Uterus (tissue), 2 donors: Measurements from ENCODE around the gene SNRPD3.

ENCODE experiments used
- CTCF ChIP-seq, 4 experiments: fragments of 200-600 bp in 2 of 4; fragments of 450-650 bp in 2 of 4; sonication (generic) in 2 of 4; IDR thresholded peaks; one replicate each; pipeline ENCODE4 v1.5.1; 2016 to 2019; ENCODE audit warnings: antibody characterized with exemption in 4 of 4, mild to moderate bottlenecking in 2 of 4, moderate library complexity in 1 of 4
- POLR2A ChIP-seq, 2 donors: fragments of 450-650 bp; IDR thresholded peaks; one replicate each; pipeline ENCODE4 v1.6.1; 2016; ENCODE audit warnings: antibody characterized with exemption in 2 of 2, mild to moderate bottlenecking in 1 of 2, moderate library complexity in 1 of 2

DNA sequence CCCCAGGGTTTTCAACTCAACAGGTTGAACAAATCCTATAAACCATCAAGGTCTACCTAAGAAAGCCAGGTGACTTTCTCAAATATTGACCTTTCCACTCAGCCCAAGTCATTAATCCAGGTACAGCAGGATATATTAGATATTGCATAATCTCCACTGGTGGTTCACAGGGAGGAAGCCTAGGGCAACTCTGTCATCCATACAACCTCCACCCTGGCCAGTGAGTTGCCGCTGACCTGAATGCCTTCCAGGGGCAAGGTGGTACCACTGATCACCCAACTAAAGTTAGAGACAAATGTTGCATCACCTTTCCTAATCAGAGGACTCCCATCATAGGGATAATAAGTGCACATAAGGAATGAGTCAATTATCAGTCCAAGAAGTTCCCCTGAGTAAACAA lies 23.7 kb upstream of the SNRPD3 start:
- TF ChIP-seq CTCF (IDR thresholded peaks at IDR 0.05): no peak
- no peak for TF ChIP-seq POLR2A (IDR thresholded peaks at IDR 0.05)
